Ovary (tissue), 3 donors: ENCODE measurements around the gene NKAP.

ENCODE experiments used
- EP300 ChIP-seq: sonication (generic); formaldehyde crosslinking; IDR thresholded peaks from one replicate; pipeline ENCODE4 v1.6.1; 2017; ENCODE audit warnings: antibody characterized with exemption
- POLR2A ChIP-seq: fragments of 450-650 bp; IDR thresholded peaks from one replicate; pipeline ENCODE4 v1.6.1; 2017; ENCODE audit warnings: antibody characterized with exemption, mild to moderate bottlenecking, moderate library complexity
- TF ChIP-seq, protein P1 (sequence below), 3 donors: fragments of 450-650 bp in 2 of 3; fragments of 200-600 bp in 1 of 3; IDR thresholded peaks; one replicate each; pipeline versions ENCODE4 v1.5.1 to v1.8.0; 2016 to 2022; ENCODE audit warnings: antibody characterized with exemption in 3 of 3, mild to moderate bottlenecking in 1 of 3
- donor health status: DM: no; HTN: no; CAD: no.

GRCh38 chrX:119945481-119945880 is 1.9 kb upstream of the NKAP start:
- TF ChIP-seq, protein P1, sequence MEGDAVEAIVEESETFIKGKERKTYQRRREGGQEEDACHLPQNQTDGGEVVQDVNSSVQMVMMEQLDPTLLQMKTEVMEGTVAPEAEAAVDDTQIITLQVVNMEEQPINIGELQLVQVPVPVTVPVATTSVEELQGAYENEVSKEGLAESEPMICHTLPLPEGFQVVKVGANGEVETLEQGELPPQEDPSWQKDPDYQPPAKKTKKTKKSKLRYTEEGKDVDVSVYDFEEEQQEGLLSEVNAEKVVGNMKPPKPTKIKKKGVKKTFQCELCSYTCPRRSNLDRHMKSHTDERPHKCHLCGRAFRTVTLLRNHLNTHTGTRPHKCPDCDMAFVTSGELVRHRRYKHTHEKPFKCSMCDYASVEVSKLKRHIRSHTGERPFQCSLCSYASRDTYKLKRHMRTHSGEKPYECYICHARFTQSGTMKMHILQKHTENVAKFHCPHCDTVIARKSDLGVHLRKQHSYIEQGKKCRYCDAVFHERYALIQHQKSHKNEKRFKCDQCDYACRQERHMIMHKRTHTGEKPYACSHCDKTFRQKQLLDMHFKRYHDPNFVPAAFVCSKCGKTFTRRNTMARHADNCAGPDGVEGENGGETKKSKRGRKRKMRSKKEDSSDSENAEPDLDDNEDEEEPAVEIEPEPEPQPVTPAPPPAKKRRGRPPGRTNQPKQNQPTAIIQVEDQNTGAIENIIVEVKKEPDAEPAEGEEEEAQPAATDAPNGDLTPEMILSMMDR (IDR thresholded peaks at IDR 0.05), result no peak
- TF ChIP-seq POLR2A (no peak), EP300 (no peak)
